Measurements from ENCODE around the gene LTBR.

Gene LTBR

DNA sequence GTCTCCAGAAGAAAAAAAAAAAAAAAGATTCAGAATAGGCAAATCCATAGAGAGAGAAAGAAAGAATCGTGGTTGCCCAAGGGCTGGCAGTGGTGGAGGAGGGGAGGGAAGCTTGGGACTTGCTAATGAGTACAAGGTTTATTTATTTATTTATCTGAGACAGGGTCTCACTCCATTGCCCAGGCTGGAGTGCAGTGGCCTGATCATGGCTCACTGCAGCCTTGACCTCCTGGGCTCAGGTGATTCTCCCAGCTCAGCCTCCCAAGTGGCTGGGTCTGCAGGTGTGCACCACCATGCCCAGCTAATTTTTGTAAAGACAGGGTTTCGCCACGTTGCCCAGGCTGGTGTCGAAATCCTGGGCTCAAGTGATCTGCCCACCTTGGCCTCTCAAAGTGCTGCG, 32.3 kb upstream of the LTBR start:
- TF ChIP-seq FOXP2 (optimal IDR thresholded peaks at IDR 0.05; ENCODE audit: borderline replicate concordance, extremely low read depth, extremely low read length, insufficient read depth) (no peak), TAF1 (IDR thresholded peaks at IDR 0.05; ENCODE audit: borderline replicate concordance, insufficient read depth, low read length) (no peak), SIN3A (IDR thresholded peaks at IDR 0.05; ENCODE audit: borderline replicate concordance, insufficient read depth, low read length) (no peak), POLR2AphosphoS5 (IDR thresholded peaks at IDR 0.05; ENCODE audit: low read depth, low read length) (no peak)
- TF ChIP-seq, protein P1, sequence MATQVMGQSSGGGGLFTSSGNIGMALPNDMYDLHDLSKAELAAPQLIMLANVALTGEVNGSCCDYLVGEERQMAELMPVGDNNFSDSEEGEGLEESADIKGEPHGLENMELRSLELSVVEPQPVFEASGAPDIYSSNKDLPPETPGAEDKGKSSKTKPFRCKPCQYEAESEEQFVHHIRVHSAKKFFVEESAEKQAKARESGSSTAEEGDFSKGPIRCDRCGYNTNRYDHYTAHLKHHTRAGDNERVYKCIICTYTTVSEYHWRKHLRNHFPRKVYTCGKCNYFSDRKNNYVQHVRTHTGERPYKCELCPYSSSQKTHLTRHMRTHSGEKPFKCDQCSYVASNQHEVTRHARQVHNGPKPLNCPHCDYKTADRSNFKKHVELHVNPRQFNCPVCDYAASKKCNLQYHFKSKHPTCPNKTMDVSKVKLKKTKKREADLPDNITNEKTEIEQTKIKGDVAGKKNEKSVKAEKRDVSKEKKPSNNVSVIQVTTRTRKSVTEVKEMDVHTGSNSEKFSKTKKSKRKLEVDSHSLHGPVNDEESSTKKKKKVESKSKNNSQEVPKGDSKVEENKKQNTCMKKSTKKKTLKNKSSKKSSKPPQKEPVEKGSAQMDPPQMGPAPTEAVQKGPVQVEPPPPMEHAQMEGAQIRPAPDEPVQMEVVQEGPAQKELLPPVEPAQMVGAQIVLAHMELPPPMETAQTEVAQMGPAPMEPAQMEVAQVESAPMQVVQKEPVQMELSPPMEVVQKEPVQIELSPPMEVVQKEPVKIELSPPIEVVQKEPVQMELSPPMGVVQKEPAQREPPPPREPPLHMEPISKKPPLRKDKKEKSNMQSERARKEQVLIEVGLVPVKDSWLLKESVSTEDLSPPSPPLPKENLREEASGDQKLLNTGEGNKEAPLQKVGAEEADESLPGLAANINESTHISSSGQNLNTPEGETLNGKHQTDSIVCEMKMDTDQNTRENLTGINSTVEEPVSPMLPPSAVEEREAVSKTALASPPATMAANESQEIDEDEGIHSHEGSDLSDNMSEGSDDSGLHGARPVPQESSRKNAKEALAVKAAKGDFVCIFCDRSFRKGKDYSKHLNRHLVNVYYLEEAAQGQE (IDR thresholded peaks at IDR 0.05; ENCODE audit: insufficient read depth in 1 of 2, low read depth in 2 of 2, low read length in 2 of 2), result no peak

DNA sequence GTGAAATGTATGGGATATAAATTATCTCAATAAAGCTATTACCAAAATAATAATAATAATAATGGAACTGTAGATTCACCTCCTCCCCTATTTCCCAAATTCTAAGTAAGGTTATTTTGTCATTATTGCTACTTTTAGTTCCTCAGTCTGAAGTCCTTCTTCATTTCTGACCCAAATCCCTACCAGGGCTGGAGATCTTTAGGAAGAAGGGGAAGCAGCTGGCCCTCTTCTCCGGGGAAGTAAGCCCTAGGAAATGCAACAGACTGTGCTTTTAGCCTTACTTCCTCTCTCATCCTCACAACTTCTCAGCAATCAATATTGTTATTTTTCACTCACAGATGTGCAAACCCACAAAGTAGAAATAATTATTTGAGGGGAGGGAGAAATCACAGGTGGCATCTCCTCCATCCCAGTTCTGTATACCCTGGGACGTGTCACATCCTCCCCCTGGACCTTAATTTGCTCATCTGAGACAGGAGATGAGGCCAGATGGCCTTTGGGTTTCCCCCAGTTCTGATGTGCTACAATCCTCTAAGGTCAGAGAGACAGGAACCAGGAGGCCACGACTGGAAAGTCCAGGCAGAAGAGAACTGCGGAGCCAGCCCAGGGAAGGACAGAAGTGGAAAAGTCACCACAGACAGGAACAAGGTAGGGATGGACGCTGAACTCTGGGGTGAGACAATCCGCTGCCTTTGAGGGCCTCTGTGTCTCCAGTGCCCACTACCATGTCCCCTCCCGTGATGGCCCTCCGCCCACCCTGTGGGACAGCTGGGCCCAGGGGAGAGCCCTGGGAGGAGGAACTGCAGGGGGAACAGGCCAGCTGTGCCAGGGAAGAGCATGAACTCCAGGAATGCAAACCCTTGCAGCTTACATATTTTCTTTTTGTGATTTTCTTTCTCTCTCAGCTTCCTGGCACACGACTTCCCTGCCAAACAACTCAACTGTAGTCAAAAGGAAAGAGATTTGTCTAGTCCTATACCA, 31.5 kb upstream of the LTBR start:
- TF ChIP-seq SIN3A (IDR thresholded peaks at IDR 0.05; ENCODE audit: borderline replicate concordance, insufficient read depth, low read length) (no peak), FOXP2 (optimal IDR thresholded peaks at IDR 0.05; ENCODE audit: borderline replicate concordance, extremely low read depth, extremely low read length, insufficient read depth) (no peak), TAF1 (IDR thresholded peaks at IDR 0.05; ENCODE audit: borderline replicate concordance, insufficient read depth, low read length) (no peak)
- TF ChIP-seq, protein P1 (IDR thresholded peaks at IDR 0.05; ENCODE audit: insufficient read depth in 1 of 2, low read depth in 2 of 2, low read length in 2 of 2), result no peak

DNA sequence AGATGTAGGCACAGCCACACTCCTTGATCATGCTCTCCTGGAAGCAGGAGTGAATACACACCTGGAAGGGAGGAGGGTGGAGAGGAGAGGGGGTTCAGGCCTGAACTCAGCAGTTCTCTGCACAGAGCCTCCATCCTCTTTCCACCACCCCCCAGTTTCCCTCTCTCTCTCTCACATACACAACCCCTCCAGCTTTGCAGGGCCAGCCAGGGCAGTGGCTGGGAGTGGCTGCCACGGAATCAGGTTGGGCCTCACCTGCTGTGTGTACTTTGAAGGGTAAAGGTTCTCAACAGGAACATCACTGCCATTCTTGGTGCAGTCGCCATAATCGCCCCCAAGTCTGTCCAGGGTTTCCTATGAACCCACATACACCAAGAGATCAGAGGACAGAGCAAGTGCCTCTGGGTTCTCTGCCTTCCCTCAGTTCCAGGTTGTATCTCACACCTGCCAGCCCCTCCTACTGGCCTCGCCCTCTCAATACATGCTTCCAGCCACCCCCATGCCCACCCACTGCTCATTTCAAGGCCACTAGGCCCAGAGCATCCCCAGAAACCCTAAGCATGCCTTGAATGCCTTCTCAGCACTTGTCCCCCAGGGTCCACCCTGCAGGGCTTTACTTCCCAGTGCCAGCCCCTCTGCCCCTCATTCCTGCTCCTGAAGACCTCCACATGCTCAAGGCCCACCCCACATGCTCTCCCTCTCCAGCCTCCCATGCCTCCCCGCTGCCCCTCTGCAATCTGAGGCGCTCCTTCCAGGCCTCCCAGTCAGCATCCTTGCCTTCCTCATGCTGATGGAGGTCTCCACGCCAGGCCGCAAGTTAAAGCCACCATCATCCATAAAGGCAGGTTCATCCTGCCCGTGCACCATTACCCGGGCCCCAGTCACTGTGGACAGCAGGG, 29.2 kb upstream of the LTBR start:
- TF ChIP-seq TAF1 (IDR thresholded peaks at IDR 0.05; ENCODE audit: borderline replicate concordance, insufficient read depth, low read length), result no peak
- no peak for TF ChIP-seq SIN3A (IDR thresholded peaks at IDR 0.05; ENCODE audit: borderline replicate concordance, insufficient read depth, low read length)
- no peak for TF ChIP-seq FOXP2 (optimal IDR thresholded peaks at IDR 0.05; ENCODE audit: borderline replicate concordance, extremely low read depth, extremely low read length, insufficient read depth)
- no peak for TF ChIP-seq POLR2AphosphoS5 (IDR thresholded peaks at IDR 0.05; ENCODE audit: low read depth, low read length)
- TF ChIP-seq, protein P1 (IDR thresholded peaks at IDR 0.05; ENCODE audit: insufficient read depth in 1 of 2, low read depth in 2 of 2, low read length in 2 of 2), result no peak

DNA sequence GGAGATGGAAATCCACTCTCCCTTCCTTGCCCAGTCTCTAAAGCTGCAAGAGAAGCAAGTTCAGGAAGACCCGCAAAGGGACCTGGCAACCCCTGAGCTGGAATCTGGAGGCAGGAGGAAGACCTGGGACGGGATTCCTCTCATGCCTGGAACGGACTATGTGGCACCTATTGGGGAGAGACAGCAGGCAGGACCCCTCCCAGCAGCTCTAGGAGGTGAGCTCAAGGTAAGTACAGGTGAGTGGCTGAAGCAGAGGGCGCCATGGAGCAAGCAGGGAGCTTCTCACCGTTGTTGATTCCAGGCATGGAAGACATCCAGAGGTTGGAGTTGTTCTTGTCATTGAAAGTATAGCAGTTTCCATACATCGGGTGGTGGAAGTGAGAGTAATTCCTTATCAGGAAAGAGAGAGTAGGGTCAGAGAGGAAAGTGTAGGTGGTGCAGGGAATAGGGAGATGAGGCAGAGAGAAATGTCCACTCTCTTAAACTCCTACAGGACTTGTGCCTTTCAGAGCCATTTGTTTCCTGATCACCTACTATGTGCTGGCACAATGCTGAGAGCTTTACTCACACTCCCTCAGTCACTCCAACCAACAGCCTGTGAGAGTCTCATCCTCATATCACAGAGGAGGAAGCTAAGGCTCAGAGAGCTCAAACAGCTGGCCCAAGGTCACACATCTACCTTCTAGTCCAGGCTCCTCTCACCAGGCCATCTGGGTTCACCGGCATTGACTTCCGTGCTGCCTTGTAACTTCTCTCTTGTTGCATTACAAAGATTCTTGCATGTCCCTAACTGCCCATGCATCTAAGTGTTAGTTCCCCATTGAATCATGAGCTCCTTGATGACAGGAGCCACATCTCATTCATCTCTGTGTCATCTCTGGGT, 28.2 kb upstream of the LTBR start:
- TF ChIP-seq POLR2AphosphoS5 (IDR thresholded peaks at IDR 0.05; ENCODE audit: low read depth, low read length) (no peak), FOXP2 (optimal IDR thresholded peaks at IDR 0.05; ENCODE audit: borderline replicate concordance, extremely low read depth, extremely low read length, insufficient read depth) (no peak), SIN3A (IDR thresholded peaks at IDR 0.05; ENCODE audit: borderline replicate concordance, insufficient read depth, low read length) (no peak), TAF1 (IDR thresholded peaks at IDR 0.05; ENCODE audit: borderline replicate concordance, insufficient read depth, low read length) (no peak)
- TF ChIP-seq, protein P1 (IDR thresholded peaks at IDR 0.05; ENCODE audit: insufficient read depth in 1 of 2, low read depth in 2 of 2, low read length in 2 of 2), result no peak

Data from PFSK-1 (cell line).